Loucy (cell line): ENCODE results near the gene CLASP1.

Source experiments
- H2AFZ ChIP-seq: fragments of 200-600 bp; sonication (generic); 2 replicates; pipeline ENCODE4 v1.6.0; 2016; ENCODE audit warnings: antibody characterized with exemption, mild to moderate bottlenecking, low read length, moderate library complexity
- H3F3A ChIP-seq: fragments of 200-600 bp; 2 replicates; pipeline ENCODE4 v1.6.0; 2016; ENCODE audit warnings: antibody characterized with exemption, low read depth, mild to moderate bottlenecking
- H3K27me3 ChIP-seq: fragments of 200-600 bp; sonication (generic); 2 replicates; pipeline ENCODE4 v1.6.1; 2014; ENCODE audit warnings: low read length, mild to moderate bottlenecking; ENCODE audit not compliant: insufficient read depth, poor library complexity, severe bottlenecking
- H3K36me3 ChIP-seq: fragments of 200-600 bp; sonication (generic); 2 replicates; pipeline ENCODE4 v1.6.1; 2016; ENCODE audit warnings: low read length; ENCODE audit not compliant: insufficient read depth
- H3K4me1 ChIP-seq: fragments of 200-600 bp; sonication (generic); 2 replicates; pipeline ENCODE4 v1.5.1; 2014; ENCODE audit warnings: low read length, mild to moderate bottlenecking; ENCODE audit not compliant: insufficient read depth, poor library complexity, severe bottlenecking
- H3K4me2 ChIP-seq: fragments of 200-600 bp; sonication (generic); 2 replicates; pipeline ENCODE4 v1.6.0; 2014; ENCODE audit warnings: antibody characterized with exemption, low read length, low read depth, mild to moderate bottlenecking; ENCODE audit not compliant: poor library complexity, severe bottlenecking
- H3K4me3 ChIP-seq: fragments of 200-600 bp; sonication (generic); 2 replicates; pipeline ENCODE4 v1.5.1; 2014; ENCODE audit warnings: low read length, mild to moderate bottlenecking, mixed read lengths; ENCODE audit not compliant: poor library complexity, severe bottlenecking
- H3K79me2 ChIP-seq: fragments of 200-600 bp; sonication (generic); 2 replicates; pipeline ENCODE4 v1.6.1; 2014; ENCODE audit warnings: low read length; ENCODE audit not compliant: insufficient read depth
- H3K9ac ChIP-seq: fragments of 200-600 bp; sonication (generic); 2 replicates; pipeline ENCODE4 v1.6.0; 2014; ENCODE audit warnings: mild to moderate bottlenecking, low read depth, low read length, moderate library complexity; ENCODE audit not compliant: poor library complexity, severe bottlenecking
- H3K9me2 ChIP-seq: fragments of 200-600 bp; sonication (generic); replicated peaks from 2 replicates; pipeline ENCODE4 v1.6.1; 2016; ENCODE audit warnings: low read depth, low read length, mixed read lengths
- H3K9me3 ChIP-seq: fragments of 200-600 bp; sonication (generic); 2 replicates; pipeline ENCODE4 v1.6.1; 2014; ENCODE audit warnings: mild to moderate bottlenecking, antibody characterized with exemption, low read length, low read depth; ENCODE audit not compliant: insufficient read depth
- H4K20me1 ChIP-seq: fragments of 200-600 bp; sonication (generic); 2 replicates; pipeline ENCODE4 v1.6.0; 2014; ENCODE audit warnings: antibody characterized with exemption, low read length, mild to moderate bottlenecking; ENCODE audit not compliant: insufficient read depth, poor library complexity, severe bottlenecking
- EZH2phosphoT487 ChIP-seq: fragments of 200-600 bp; IDR thresholded peaks from 2 replicates; pipeline ENCODE4 v1.6.1; 2018; ENCODE audit warnings: antibody characterized with exemption, mild to moderate bottlenecking, moderate library complexity, borderline replicate concordance
- TF ChIP-seq, protein P1 (sequence below): fragments of 200-600 bp; sonication (generic); conservative IDR thresholded peaks from 2 replicates; pipeline ENCODE4 v1.5.1; 2014; ENCODE audit warnings: mild to moderate bottlenecking, antibody characterized with exemption, low read length

The CLASP1 gene

DNA sequence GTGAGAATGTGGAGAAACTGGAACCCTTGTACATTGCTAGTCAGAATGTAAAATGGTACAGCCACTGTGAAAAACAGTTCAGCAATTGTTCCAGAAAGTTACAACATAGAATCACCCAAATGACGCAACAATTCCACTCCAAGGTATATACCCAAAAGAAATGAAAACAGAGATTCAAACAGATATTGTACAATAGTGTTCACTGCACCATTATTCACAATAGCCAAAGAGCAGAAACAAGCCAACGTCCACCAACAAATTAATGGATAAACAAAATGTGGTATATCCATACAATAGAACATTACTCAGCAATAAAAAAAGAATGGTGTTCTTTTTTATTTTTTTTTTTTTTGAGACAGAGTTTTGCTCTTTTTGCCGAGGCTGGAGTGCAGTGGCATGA lies 10.9 kb downstream of the CLASP1 start:
- Histone ChIP-seq H3K4me1 (peaks cover 12% of the 10 kb centered on the region), H3K9me2 (no peaks in the 10 kb centered on the region), H3K79me2 (peaks cover 96% of the 10 kb centered on the region), H3K36me3 (peaks cover 12% of the 10 kb centered on the region; the same call in 1 of the 2 replicates), H4K20me1 (peaks cover 70% of the 10 kb centered on the region), H3F3A (peaks cover 4% of the 10 kb centered on the region; the same call in 1 of the 2 replicates), H3K4me3 (no peak overlapping the region), H3K9me3 (0 out of 2 replicates have a peak, but pooled peaks cover 2% of the 10 kb centered on the region), H3K27me3 (no peaks in the 10 kb centered on the region), H3K9ac (no peak overlapping the region), H3K4me2 (no peak overlapping the region), H2AFZ (no peak overlapping the region)
- no peak for TF ChIP-seq EZH2phosphoT487
- TF ChIP-seq, protein P1, sequence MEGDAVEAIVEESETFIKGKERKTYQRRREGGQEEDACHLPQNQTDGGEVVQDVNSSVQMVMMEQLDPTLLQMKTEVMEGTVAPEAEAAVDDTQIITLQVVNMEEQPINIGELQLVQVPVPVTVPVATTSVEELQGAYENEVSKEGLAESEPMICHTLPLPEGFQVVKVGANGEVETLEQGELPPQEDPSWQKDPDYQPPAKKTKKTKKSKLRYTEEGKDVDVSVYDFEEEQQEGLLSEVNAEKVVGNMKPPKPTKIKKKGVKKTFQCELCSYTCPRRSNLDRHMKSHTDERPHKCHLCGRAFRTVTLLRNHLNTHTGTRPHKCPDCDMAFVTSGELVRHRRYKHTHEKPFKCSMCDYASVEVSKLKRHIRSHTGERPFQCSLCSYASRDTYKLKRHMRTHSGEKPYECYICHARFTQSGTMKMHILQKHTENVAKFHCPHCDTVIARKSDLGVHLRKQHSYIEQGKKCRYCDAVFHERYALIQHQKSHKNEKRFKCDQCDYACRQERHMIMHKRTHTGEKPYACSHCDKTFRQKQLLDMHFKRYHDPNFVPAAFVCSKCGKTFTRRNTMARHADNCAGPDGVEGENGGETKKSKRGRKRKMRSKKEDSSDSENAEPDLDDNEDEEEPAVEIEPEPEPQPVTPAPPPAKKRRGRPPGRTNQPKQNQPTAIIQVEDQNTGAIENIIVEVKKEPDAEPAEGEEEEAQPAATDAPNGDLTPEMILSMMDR, result no peak

- Histone ChIP-seq H3K9me3 (0 out of 2 replicates have a peak, but pooled peaks cover 2% of the 10 kb centered on the region), H3F3A (no peaks in the 10 kb centered on the region; the same call in 1 of the 2 replicates), H3K4me3 (no peak overlapping the region), H4K20me1 (peaks cover 49% of the 10 kb centered on the region), H3K4me2 (no peak overlapping the region), H3K36me3 (peaks cover 8% of the 10 kb centered on the region; the same call in 1 of the 2 replicates), H2AFZ (no peak overlapping the region), H3K9ac (no peak overlapping the region), H3K4me1 (no peaks in the 10 kb centered on the region), H3K79me2 (peaks cover 96% of the 10 kb centered on the region), H3K9me2 (no peaks in the 10 kb centered on the region), H3K27me3 (no peaks in the 10 kb centered on the region)
- no peak for TF ChIP-seq EZH2phosphoT487
- TF ChIP-seq, protein P1, result no peak
Observed at GRCh38 chr2:121635371-121635770, 13.9 kb downstream of the CLASP1 start.

DNA sequence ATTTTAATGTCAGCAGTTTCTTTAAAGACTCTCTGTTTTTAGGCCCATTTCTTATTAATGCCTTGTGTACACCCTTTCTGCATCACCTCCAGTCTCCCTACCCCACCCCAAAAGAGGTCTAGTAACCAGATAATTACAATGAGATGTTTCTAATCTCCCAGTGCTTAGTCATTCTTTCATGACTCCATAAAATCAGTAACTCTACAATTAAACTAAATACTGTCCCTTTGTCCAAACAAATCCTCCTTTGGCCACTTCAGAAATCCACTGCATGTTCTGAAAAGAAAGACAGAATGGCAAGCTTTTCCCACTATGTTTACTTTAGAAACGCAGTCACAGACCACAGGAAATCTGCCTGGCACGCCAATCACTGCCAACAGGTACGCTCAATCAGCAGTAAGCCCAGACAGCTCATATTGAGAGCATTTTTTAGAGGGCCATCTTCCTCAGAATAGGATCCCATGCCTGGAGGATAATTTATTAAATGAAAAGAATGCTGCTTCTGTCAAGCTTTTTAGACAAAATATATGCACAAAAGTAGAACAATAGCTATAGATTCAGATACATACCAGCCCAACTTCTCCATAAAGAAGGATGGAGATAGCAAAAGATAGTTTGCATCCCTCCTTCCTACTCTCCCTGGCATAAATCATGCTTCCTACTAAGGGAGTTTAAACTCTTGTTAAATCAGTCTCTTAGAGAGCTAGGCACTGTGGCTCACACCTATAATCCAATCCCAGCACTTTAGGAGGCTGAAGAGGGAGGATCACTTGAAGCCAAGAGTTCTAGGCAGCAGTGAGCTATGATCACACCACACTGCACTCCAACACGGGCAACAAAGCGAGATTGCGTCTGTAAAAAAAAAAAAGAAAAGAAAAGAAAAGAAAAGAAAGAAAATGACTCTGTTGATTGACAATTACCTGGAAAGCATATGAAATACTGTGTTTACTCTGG lies 14.6 kb downstream of the CLASP1 start:
- H3F3A ChIP-seq, result no peaks in the 10 kb centered on the region; the same call in 1 of the 2 replicates
- no peak overlapping the region for H3K4me3 ChIP-seq
- no peaks in the 10 kb centered on the region for H3K9me2 ChIP-seq
- TF ChIP-seq, protein P1, result no peak
- no peak for TF ChIP-seq EZH2phosphoT487
- 0 out of 2 replicates have a peak, but pooled peaks cover 2% of the 10 kb centered on the region for H3K9me3 ChIP-seq
- H2AFZ ChIP-seq, result no peak overlapping the region
- H3K27me3 ChIP-seq, result no peaks in the 10 kb centered on the region
- H4K20me1 ChIP-seq, result peaks cover 43% of the 10 kb centered on the region
- no peaks in the 10 kb centered on the region for H3K4me1 ChIP-seq
- peaks cover 8% of the 10 kb centered on the region; the same call in 1 of the 2 replicates for H3K36me3 ChIP-seq
- H3K4me2 ChIP-seq, result no peak overlapping the region
- peaks cover 96% of the 10 kb centered on the region for H3K79me2 ChIP-seq
- no peak overlapping the region for H3K9ac ChIP-seq
